Fibroblast of villous mesenchyme (primary cell): ENCODE data around the gene RPS6KA1. TPM values are rescaled to one million over a fixed set of nuclear protein-coding genes. Genes with fewer than 3 reads are reported as not detected.

ENCODE experiments used
- DNase-seq: peaks from one replicate; pipeline ENCODE4 v3.0.0-alpha.2; 2010; ENCODE audit warnings: low read depth
- H3K4me3 ChIP-seq: 2 replicates; pipeline ENCODE4 v1.5.1; 2011; ENCODE audit warnings: low read depth, mild to moderate bottlenecking, low read length
- total RNA-seq: library from RNA; depleted of rRNA; stranded (reverse); fragments of >200 nt; gene quantifications from 2 replicates; pipeline ENCODE4 v1.2.3, GENCODE V29; 2012
- TF ChIP-seq, protein P1 (sequence below): IDR thresholded peaks from 2 replicates; pipeline ENCODE4 v1.5.1; 2012; ENCODE audit warnings: low read depth, mild to moderate bottlenecking, low read length; ENCODE audit not compliant: insufficient read depth

RPS6KA1 gene
- total RNA-seq, 1 donor: 6.9 TPM

DNA sequence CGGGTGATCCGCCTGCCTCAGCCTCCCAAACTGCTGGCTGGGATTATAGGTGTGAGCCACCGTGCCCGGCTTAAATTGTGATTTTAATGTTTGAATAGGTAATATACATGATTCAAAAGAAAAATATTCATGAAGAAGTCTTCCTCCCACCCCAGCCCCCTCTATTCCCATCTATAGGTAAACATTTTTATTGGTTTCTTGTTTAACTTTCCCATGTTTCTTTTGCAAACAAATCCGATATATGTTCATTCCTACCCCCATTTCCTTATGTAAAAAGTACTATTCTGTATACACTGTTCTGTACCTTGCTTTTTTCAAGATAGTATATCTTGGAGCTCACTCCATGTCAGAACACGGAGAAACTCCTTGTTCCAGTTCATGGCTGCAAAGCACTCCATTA, 23.2 kb downstream of the RPS6KA1 start:
- TF ChIP-seq, protein P1, sequence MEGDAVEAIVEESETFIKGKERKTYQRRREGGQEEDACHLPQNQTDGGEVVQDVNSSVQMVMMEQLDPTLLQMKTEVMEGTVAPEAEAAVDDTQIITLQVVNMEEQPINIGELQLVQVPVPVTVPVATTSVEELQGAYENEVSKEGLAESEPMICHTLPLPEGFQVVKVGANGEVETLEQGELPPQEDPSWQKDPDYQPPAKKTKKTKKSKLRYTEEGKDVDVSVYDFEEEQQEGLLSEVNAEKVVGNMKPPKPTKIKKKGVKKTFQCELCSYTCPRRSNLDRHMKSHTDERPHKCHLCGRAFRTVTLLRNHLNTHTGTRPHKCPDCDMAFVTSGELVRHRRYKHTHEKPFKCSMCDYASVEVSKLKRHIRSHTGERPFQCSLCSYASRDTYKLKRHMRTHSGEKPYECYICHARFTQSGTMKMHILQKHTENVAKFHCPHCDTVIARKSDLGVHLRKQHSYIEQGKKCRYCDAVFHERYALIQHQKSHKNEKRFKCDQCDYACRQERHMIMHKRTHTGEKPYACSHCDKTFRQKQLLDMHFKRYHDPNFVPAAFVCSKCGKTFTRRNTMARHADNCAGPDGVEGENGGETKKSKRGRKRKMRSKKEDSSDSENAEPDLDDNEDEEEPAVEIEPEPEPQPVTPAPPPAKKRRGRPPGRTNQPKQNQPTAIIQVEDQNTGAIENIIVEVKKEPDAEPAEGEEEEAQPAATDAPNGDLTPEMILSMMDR: no peak
- H3K4me3 ChIP-seq: no peak overlapping the region
- DNase-seq: no peak

DNA sequence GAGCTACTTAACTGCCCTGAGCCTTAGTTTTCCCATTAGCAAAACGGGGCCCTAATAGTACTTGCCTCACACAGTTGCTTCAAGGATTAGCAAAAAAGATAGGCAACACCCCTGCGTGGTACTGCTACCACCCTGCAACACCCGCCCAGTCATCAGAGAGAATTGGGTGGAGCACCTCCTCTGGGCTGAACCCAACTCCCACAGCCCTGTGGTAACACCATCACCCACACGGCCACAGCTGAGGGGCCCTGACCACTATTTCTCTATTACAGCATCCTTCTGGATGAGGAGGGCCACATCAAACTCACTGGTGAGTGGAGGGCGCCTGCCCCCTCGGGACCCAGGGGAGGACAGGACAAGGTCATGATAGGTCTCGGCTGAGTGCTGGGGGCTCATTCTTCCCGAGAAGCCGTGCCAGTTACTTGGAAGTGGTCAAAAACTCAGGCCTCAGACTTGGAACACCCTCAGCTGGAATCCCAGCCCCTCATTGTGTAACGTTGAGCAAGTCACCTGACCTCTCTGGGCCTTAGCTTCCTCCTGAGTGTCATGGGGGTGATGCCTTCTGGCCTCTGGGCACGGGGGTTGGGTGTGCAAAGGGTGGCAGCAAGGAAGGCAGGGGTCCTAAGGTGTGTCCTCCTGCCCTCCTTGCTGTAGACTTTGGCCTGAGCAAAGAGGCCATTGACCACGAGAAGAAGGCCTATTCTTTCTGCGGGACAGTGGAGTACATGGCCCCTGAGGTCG, 24.6 kb downstream of the RPS6KA1 start:
- H3K4me3 ChIP-seq: no peak overlapping the region
- TF ChIP-seq, protein P1: no peak
- DNase-seq: no peak

DNA sequence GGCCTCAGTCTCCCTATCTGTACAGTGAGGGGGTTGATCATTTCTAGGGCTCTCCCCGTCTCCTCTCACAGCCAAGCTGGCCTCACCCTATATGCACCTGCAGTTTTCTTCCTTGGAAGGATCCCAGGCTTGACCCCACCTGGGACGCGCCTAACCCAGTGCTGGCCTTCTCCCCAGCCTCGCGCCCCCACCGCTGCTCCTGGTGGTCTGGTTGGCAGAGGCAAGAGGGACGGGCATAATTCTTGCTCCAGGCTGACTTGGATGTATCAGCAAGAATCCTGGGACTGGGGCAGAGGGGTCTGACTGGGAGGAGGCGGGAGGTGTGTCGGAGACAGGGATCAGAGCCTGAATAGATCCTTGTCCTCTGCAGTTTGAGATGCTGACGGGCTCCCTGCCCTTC, 25.2 kb downstream of the RPS6KA1 start:
- TF ChIP-seq, protein P1: no peak
- H3K4me3 ChIP-seq: no peak overlapping the region
- no peak for DNase-seq

DNA sequence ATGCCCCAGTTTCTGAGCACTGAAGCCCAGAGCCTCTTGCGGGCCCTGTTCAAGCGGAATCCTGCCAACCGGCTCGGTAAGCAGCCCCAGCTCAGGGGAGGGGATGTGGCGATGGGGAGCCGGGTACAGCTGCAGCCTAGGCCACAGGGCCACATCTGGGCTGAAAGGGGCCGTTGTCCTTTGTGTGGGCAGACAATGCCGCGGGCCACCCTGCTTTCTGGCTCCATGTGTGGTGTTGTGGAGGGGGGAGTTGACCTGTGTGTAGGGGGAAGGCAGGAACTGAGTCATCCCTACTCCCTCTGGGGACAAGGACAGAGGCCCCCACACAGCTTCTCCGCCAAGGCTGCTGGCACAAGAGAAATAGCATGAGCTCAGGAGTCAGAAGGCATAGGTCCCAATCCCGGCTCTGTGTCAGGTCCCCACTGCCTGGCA, 26.0 kb downstream of the RPS6KA1 start:
- no peak overlapping the region for H3K4me3 ChIP-seq
- TF ChIP-seq, protein P1: no peak
- DNase-seq: no peak

DNA sequence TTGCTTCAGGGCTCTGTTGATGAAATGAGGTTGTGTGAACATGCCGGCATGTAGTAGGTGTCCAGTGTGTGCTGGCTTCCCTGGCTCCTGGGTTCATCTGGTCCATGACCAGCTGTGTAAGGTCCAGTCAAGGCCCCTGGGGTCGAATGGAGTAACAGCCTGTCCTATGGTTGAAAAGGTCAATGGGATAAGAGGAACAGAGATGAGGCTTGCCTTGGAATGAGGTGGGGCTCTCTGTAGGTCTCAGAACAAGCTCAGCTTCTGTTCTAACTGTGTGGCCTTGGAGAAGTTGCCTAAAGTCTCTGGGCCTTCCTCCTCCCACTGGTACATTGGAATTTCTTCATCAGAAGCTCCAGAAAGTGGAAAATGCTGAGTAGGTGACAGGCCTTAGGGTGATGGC, 26.6 kb downstream of the RPS6KA1 start:
- DNase-seq: no peak
- TF ChIP-seq, protein P1: no peak
- H3K4me3 ChIP-seq: no peak overlapping the region

DNA sequence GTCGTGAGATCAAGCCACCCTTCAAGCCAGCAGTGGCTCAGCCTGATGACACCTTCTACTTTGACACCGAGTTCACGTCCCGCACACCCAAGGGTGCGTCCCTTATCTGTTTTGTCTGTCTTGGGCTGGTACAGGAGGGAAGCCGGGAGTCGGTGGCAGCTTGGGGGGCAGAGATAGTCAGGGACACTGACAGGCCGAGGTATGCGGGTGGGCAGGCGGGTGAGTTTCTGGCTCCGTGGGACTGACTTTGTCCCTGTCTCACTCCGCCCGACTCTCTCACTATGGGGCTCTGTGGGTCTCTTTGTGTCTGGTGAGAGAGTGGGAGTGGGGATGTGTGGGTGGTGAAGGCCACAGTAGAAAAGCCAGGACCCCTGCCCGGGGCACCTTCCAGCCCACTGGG, 27.4 kb downstream of the RPS6KA1 start:
- DNase-seq: no peak
- TF ChIP-seq, protein P1: no peak
- no peak overlapping the region for H3K4me3 ChIP-seq

DNA sequence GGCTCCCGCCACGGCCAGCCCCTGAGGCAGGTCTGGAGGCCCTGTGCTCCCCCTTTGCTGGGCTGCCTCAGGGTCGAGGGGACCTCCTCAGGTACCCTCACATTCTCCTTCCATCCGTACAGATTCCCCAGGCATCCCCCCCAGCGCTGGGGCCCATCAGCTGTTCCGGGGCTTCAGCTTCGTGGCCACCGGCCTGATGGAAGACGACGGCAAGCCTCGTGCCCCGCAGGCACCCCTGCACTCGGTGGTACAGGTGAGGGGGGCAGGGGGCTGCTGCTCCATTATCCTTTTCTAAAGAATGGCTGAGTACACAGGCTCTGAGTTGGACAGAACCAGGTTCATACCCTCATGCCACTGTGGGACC, 29.1 kb downstream of the RPS6KA1 start:
- no peak overlapping the region for H3K4me3 ChIP-seq
- TF ChIP-seq, protein P1: no peak
- DNase-seq: no peak
